Neuronal stem cell (in vitro differentiated cells): ENCODE data around the gene HIC2.

Source experiments
- DNase-seq: peaks from one replicate; pipeline ENCODE4 v3.0.0-alpha.2; 2013; ENCODE audit warnings: low spot score
- H2AFZ ChIP-seq: one replicate; pipeline ENCODE4 v1.6.1; 2013; ENCODE audit warnings: mild to moderate bottlenecking, low read length, inconsistent platforms
- H2AK5ac ChIP-seq: 2 replicates; pipeline ENCODE4 v1.6.1; 2013; ENCODE audit warnings: low read depth, mild to moderate bottlenecking, inconsistent platforms, low read length, moderate library complexity, mixed read lengths
- H2BK120ac ChIP-seq: 2 replicates; pipeline ENCODE4 v1.6.1; 2013; ENCODE audit warnings: low read depth, mild to moderate bottlenecking, inconsistent platforms, low read length, moderate library complexity, mixed read lengths
- H2BK12ac ChIP-seq: one replicate; pipeline ENCODE4 v1.6.1; 2013; ENCODE audit warnings: low read length, inconsistent platforms
- H2BK15ac ChIP-seq: 2 replicates; pipeline ENCODE4 v1.6.1; 2013; ENCODE audit warnings: mild to moderate bottlenecking, low read length, inconsistent platforms, mixed read lengths
- H2BK5ac ChIP-seq: one replicate; pipeline ENCODE4 v1.6.1; 2013; ENCODE audit warnings: inconsistent platforms, mild to moderate bottlenecking, low read length, moderate library complexity
- H3K14ac ChIP-seq: one replicate; pipeline ENCODE4 v1.6.1; 2013; ENCODE audit warnings: low read length, inconsistent platforms
- H3K18ac ChIP-seq: 2 replicates; pipeline ENCODE4 v1.6.1; 2013; ENCODE audit warnings: low read length, inconsistent platforms
- H3K23ac ChIP-seq: 2 replicates; pipeline ENCODE4 v1.6.1; 2013; ENCODE audit warnings: low read depth, mild to moderate bottlenecking, mixed read lengths, low read length, inconsistent platforms; ENCODE audit not compliant: poor library complexity
- H3K27ac ChIP-seq: replicated peaks from 3 replicates; pipeline ENCODE4 v1.5.1; 2013; ENCODE audit warnings: low read length, inconsistent platforms
- H3K27me3 ChIP-seq, 3 experiments: 2 replicates each; pipeline ENCODE4 v1.6.1; 2013; ENCODE audit warnings: low read length in 3 of 3, mild to moderate bottlenecking in 2 of 3, inconsistent platforms in 1 of 3, low read depth in 1 of 3, mixed read lengths in 1 of 3, moderate library complexity in 1 of 3; ENCODE audit not compliant: control insufficient read depth in 3 of 3, insufficient read depth in 3 of 3
- H3K36me3 ChIP-seq, 2 donors: replicated peaks in 1 of 2; 2 replicates each; pipeline ENCODE4 v1.6.1; 2013; ENCODE audit warnings: low read length in 2 of 2; ENCODE audit not compliant: control insufficient read depth in 2 of 2, insufficient read depth in 2 of 2
- H3K4ac ChIP-seq: 2 replicates; pipeline ENCODE4 v1.6.1; 2013; ENCODE audit warnings: inconsistent platforms, mild to moderate bottlenecking, low read length, moderate library complexity
- H3K4me1 ChIP-seq, 2 donors: 1 replicate in 1 of 2; 2 replicates in 1 of 2; pipeline ENCODE4 v1.6.1; 2013; ENCODE audit warnings: low read length in 2 of 2, low read depth in 1 of 2; ENCODE audit not compliant: control insufficient read depth in 2 of 2, insufficient read depth in 1 of 2
- H3K4me2 ChIP-seq: one replicate; pipeline ENCODE4 v1.6.1; 2013; ENCODE audit warnings: mild to moderate bottlenecking, low read length, inconsistent platforms; ENCODE audit not compliant: insufficient read depth, poor library complexity, severe bottlenecking
- H3K4me3 ChIP-seq, 2 donors: 2 replicates each; pipeline ENCODE4 v1.5.1; 2013; ENCODE audit warnings: low read length in 2 of 2, mild to moderate bottlenecking in 2 of 2, inconsistent platforms in 1 of 2, moderate library complexity in 1 of 2
- H3K79me1 ChIP-seq: one replicate; pipeline ENCODE4 v1.6.1; 2013; ENCODE audit warnings: low read depth, mild to moderate bottlenecking, inconsistent platforms, low read length, moderate library complexity
- H3K9ac ChIP-seq: one replicate; pipeline ENCODE4 v1.6.1; 2013; ENCODE audit warnings: mild to moderate bottlenecking, low read depth, low read length, inconsistent platforms; ENCODE audit not compliant: poor library complexity
- H3K9me3 ChIP-seq, 2 donors: replicated peaks in 1 of 2; 2 replicates each; pipeline versions ENCODE3 to v1.6.1; 2013; ENCODE audit warnings: low read length in 2 of 2, mild to moderate bottlenecking in 2 of 2, inconsistent platforms in 1 of 2, low read depth in 1 of 2, mixed read lengths in 1 of 2, moderate library complexity in 1 of 2; ENCODE audit not compliant: control insufficient read depth in 2 of 2, insufficient read depth in 1 of 2
- H4K8ac ChIP-seq: one replicate; pipeline ENCODE4 v1.6.1; 2013; ENCODE audit warnings: low read depth, mild to moderate bottlenecking, inconsistent platforms, low read length, moderate library complexity
- H4K91ac ChIP-seq: one replicate; pipeline ENCODE4 v1.6.1; 2013; ENCODE audit warnings: low read length, low read depth, mild to moderate bottlenecking, inconsistent platforms; ENCODE audit not compliant: poor library complexity
- WGBS, 2 donors: extraction: QIAGEN DNeasy Blood & Tissue Kit; methylation state at CpG; one replicate each; pipeline ENCODE4 v1.1.7; 2013; ENCODE audit warnings: missing lambda C conversion rate in 2 of 2, mixed read lengths in 1 of 2; ENCODE audit not compliant: insufficient read length in 2 of 2, insufficient replicate concordance in 1 of 2; ENCODE audit errors: extremely low coverage in 2 of 2; 5-methylcytosine and 5-hydroxymethylcytosine counted together

Gene HIC2

GRCh38 chr22:21443735-21444421 lies 26.7 kb downstream of the HIC2 start:
- peak overlapping the region; percentile 6 for H2BK12ac ChIP-seq
- no peak overlapping the region for H3K4me2 ChIP-seq
- peaks cover 16% of the 10 kb centered on the region for H3K79me1 ChIP-seq
- DNase-seq: no peak
- peak overlapping the region; percentile 78 for H2AK5ac ChIP-seq
- H4K91ac ChIP-seq: peak overlapping the region; percentile 64
- H3K18ac ChIP-seq: peak overlapping the region; percentile 64
- peak overlapping the region; percentile 16 for H3K27ac ChIP-seq
- peak overlapping the region; percentile 98 for H3K23ac ChIP-seq
- no peaks in the 10 kb centered on the region for H3K27me3 ChIP-seq
- H2BK15ac ChIP-seq: peak overlapping the region; percentile 49
- H3K9ac ChIP-seq: peak overlapping the region; percentile 44
- H2AFZ ChIP-seq: no peak overlapping the region
- H3K9me3 ChIP-seq: no peaks in the 10 kb centered on the region
- H3K36me3 ChIP-seq: peaks cover 30 to 62% of the 10 kb centered on the region in 2 donors
- peaks cover 2 to 11% of the 10 kb centered on the region in 2 donors for H3K4me1 ChIP-seq
- no peak overlapping the region for H3K4ac ChIP-seq
- WGBS, 2 donors: no CpG with 5 or more reads among the region's 16 CpGs
- no peak overlapping the region for H4K8ac ChIP-seq
- no peak overlapping the region for H2BK120ac ChIP-seq
- no peak overlapping the region for H3K4me3 ChIP-seq
- H3K14ac ChIP-seq: no peak overlapping the region
- no peak overlapping the region for H2BK5ac ChIP-seq

GRCh38 chr22:21444701-21445436 lies 27.7 kb downstream of the HIC2 start:
- no peak overlapping the region for H2BK12ac ChIP-seq
- H2BK5ac ChIP-seq: no peak overlapping the region
- H4K91ac ChIP-seq: no peak overlapping the region
- H3K23ac ChIP-seq: peak overlapping the region; percentile 60
- no peak overlapping the region for H3K4me2 ChIP-seq
- H3K79me1 ChIP-seq: peaks cover 16% of the 10 kb centered on the region
- no peak overlapping the region for H2BK15ac ChIP-seq
- no peak overlapping the region for H3K4ac ChIP-seq
- peak overlapping the region; percentile 51 for H3K18ac ChIP-seq
- no peak overlapping the region for H2AK5ac ChIP-seq
- peaks cover 30 to 72% of the 10 kb centered on the region in 2 donors for H3K36me3 ChIP-seq
- DNase-seq: no peak
- H3K4me3 ChIP-seq: no peak overlapping the region
- WGBS, 2 donors: no CpG with 5 or more reads among the region's 35 CpGs
- no peak overlapping the region for H3K27ac ChIP-seq
- H4K8ac ChIP-seq: no peak overlapping the region
- H3K9ac ChIP-seq: no peak overlapping the region
- H3K4me1 ChIP-seq: peaks cover 3 to 11% of the 10 kb centered on the region in 2 donors
- H3K27me3 ChIP-seq: no peaks in the 10 kb centered on the region
- no peak overlapping the region for H3K14ac ChIP-seq
- H3K9me3 ChIP-seq: no peaks in the 10 kb centered on the region
- H2AFZ ChIP-seq: no peak overlapping the region
- no peak overlapping the region for H2BK120ac ChIP-seq

GRCh38 chr22:21445437-21446127 lies 28.4 kb downstream of the HIC2 start:
- Histone ChIP-seq H2AFZ (no peak overlapping the region), H3K36me3 (peaks cover 30 to 78% of the 10 kb centered on the region in 2 donors), H3K27ac (no peak overlapping the region), H3K18ac (no peak overlapping the region), H4K91ac (no peak overlapping the region), H3K14ac (no peak overlapping the region), H3K9ac (no peak overlapping the region), H3K79me1 (peaks cover 16% of the 10 kb centered on the region), H2BK120ac (no peak overlapping the region), H2AK5ac (no peak overlapping the region), H2BK5ac (no peak overlapping the region), H3K4me1 (peaks cover 3 to 11% of the 10 kb centered on the region in 2 donors), H2BK12ac (no peak overlapping the region), H3K9me3 (no peaks in the 10 kb centered on the region), H2BK15ac (no peak overlapping the region), H3K4ac (no peak overlapping the region), H3K27me3 (no peaks in the 10 kb centered on the region), H3K4me3 (peak overlapping the region in 1 of 2 donors; percentile 9), H3K4me2 (no peak overlapping the region), H3K23ac (peak overlapping the region; percentile 80), H4K8ac (no peak overlapping the region)
- WGBS, 2 donors: no CpG with 5 or more reads among the region's 27 CpGs
- no peak for DNase-seq
